Measurements from ENCODE around the gene ABCC3. TPM values are rescaled to one million over a fixed set of nuclear protein-coding genes. Genes with fewer than 3 reads are reported as not detected.

Gene ABCC3
- total RNA-seq, 1 experiment from 2014 or later, result 0.16 TPM

GRCh38 chr17:50638966-50639713 lies 4.5 kb downstream of the ABCC3 start:
- peaks cover 47% of the 10 kb centered on the region for H3K4me1 ChIP-seq

GRCh38 chr17:50640686-50641351 lies 6.1 kb downstream of the ABCC3 start:
- peaks cover 47% of the 10 kb centered on the region for H3K4me1 ChIP-seq
- H3K4me3 ChIP-seq, result no peak overlapping the region
- no peaks in the 10 kb centered on the region for H3K9me3 ChIP-seq (replicated peaks)
- no peaks in the 10 kb centered on the region for H3K36me3 ChIP-seq
- H3K27me3 ChIP-seq, result no peaks in the 10 kb centered on the region
- peak; percentile 61 to 68 for DNase-seq
- H3K27ac ChIP-seq, result peak overlapping the region; percentile 90

More at GRCh38 chr17:50638966-50639713, 4.5 kb downstream of the ABCC3 start:
- no peaks in the 10 kb centered on the region for H3K9me3 ChIP-seq (replicated peaks)
- no peaks in the 10 kb centered on the region for H3K36me3 ChIP-seq
- H3K27me3 ChIP-seq, result no peaks in the 10 kb centered on the region
- peak; percentile 95 to 96 for DNase-seq
- peak overlapping the region; percentile 90 for H3K27ac ChIP-seq
- no peak overlapping the region for H3K4me3 ChIP-seq

GRCh38 chr17:50641357-50641756 lies 6.7 kb downstream of the ABCC3 start:
- H3K9me3 ChIP-seq (replicated peaks), result no peaks in the 10 kb centered on the region
- peak overlapping the region; percentile 90 for H3K27ac ChIP-seq
- no peak overlapping the region for H3K4me3 ChIP-seq
- no peaks in the 10 kb centered on the region for H3K27me3 ChIP-seq
- H3K36me3 ChIP-seq, result no peaks in the 10 kb centered on the region
- peaks cover 47% of the 10 kb centered on the region for H3K4me1 ChIP-seq
- DNase-seq, result no peak

- Histone ChIP-seq H3K36me3 (no peaks in the 10 kb centered on the region), H3K4me1 (peaks cover 45% of the 10 kb centered on the region), H3K4me3 (no peak overlapping the region), H3K27ac (no peak overlapping the region), H3K27me3 (no peaks in the 10 kb centered on the region), H3K9me3 (replicated peaks) (no peaks in the 10 kb centered on the region)
- DNase-seq, result no peak
Measured at GRCh38 chr17:50642071-50642721, 7.5 kb downstream of the ABCC3 start.

GRCh38 chr17:50642722-50643656 lies 8.3 kb downstream of the ABCC3 start:
- H3K27ac ChIP-seq, result no peak overlapping the region
- no peak for DNase-seq
- no peaks in the 10 kb centered on the region for H3K36me3 ChIP-seq
- no peaks in the 10 kb centered on the region for H3K27me3 ChIP-seq
- H3K4me1 ChIP-seq, result peaks cover 37% of the 10 kb centered on the region
- no peaks in the 10 kb centered on the region for H3K9me3 ChIP-seq (replicated peaks)
- no peak overlapping the region for H3K4me3 ChIP-seq

- no peaks in the 10 kb centered on the region for H3K27me3 ChIP-seq
- H3K36me3 ChIP-seq, result no peaks in the 10 kb centered on the region
- DNase-seq, result no peak
- no peaks in the 10 kb centered on the region for H3K9me3 ChIP-seq (replicated peaks)
- no peak overlapping the region for H3K27ac ChIP-seq
- H3K4me3 ChIP-seq, result no peak overlapping the region
- H3K4me1 ChIP-seq, result peaks cover 6% of the 10 kb centered on the region
Measured at GRCh38 chr17:50645748-50646682, 11.3 kb downstream of the ABCC3 start.

GRCh38 chr17:50647187-50647586 lies 12.5 kb downstream of the ABCC3 start:
- H3K4me1 ChIP-seq, result no peaks in the 10 kb centered on the region
- H3K9me3 ChIP-seq (replicated peaks), result no peaks in the 10 kb centered on the region
- no peak overlapping the region for H3K27ac ChIP-seq
- H3K27me3 ChIP-seq, result no peaks in the 10 kb centered on the region
- no peak for DNase-seq
- H3K36me3 ChIP-seq, result no peaks in the 10 kb centered on the region
- H3K4me3 ChIP-seq, result no peak overlapping the region

- DNase-seq, result peak in 1 of 2 experiments; percentile 28
- Histone ChIP-seq H3K27me3 (no peaks in the 10 kb centered on the region), H3K36me3 (no peaks in the 10 kb centered on the region), H3K4me1 (no peaks in the 10 kb centered on the region), H3K9me3 (replicated peaks) (no peaks in the 10 kb centered on the region), H3K4me3 (no peak overlapping the region), H3K27ac (no peak overlapping the region)
Measured at GRCh38 chr17:50649042-50649908, 14.6 kb downstream of the ABCC3 start.

GRCh38 chr17:50651661-50652060 lies 17.0 kb downstream of the ABCC3 start:
- Histone ChIP-seq H3K9me3 (replicated peaks) (no peaks in the 10 kb centered on the region), H3K27ac (no peak overlapping the region), H3K36me3 (no peaks in the 10 kb centered on the region), H3K4me1 (no peaks in the 10 kb centered on the region), H3K27me3 (no peaks in the 10 kb centered on the region), H3K4me3 (no peak overlapping the region)
- DNase-seq, result no peak

- H3K4me3 ChIP-seq, result no peak overlapping the region
- no peaks in the 10 kb centered on the region for H3K36me3 ChIP-seq
- no peaks in the 10 kb centered on the region for H3K9me3 ChIP-seq (replicated peaks)
- H3K27me3 ChIP-seq, result no peaks in the 10 kb centered on the region
- no peaks in the 10 kb centered on the region for H3K4me1 ChIP-seq
- no peak for DNase-seq
- H3K27ac ChIP-seq, result no peak overlapping the region
Measured at GRCh38 chr17:50653738-50654137, 19.1 kb downstream of the ABCC3 start.

GRCh38 chr17:50656509-50656908 lies 21.8 kb downstream of the ABCC3 start:
- no peak for DNase-seq
- Histone ChIP-seq H3K27ac (no peak overlapping the region), H3K4me1 (peaks cover 17% of the 10 kb centered on the region), H3K27me3 (no peaks in the 10 kb centered on the region), H3K4me3 (no peak overlapping the region), H3K36me3 (no peaks in the 10 kb centered on the region), H3K9me3 (replicated peaks) (no peaks in the 10 kb centered on the region)

GRCh38 chr17:50657054-50657453 lies 22.4 kb downstream of the ABCC3 start:
- no peak overlapping the region for H3K27ac ChIP-seq
- H3K9me3 ChIP-seq (replicated peaks), result no peaks in the 10 kb centered on the region
- no peak for DNase-seq

GRCh38 chr17:50657627-50658026 lies 22.9 kb downstream of the ABCC3 start:
- H3K4me3 ChIP-seq, result no peak overlapping the region
- H3K4me1 ChIP-seq, result peaks cover 24% of the 10 kb centered on the region
- H3K27me3 ChIP-seq, result no peaks in the 10 kb centered on the region
- H3K9me3 ChIP-seq (replicated peaks), result no peaks in the 10 kb centered on the region
- no peaks in the 10 kb centered on the region for H3K36me3 ChIP-seq
- H3K27ac ChIP-seq, result no peak overlapping the region
- no peak for DNase-seq

More at GRCh38 chr17:50657054-50657453, 22.4 kb downstream of the ABCC3 start:
- no peaks in the 10 kb centered on the region for H3K27me3 ChIP-seq
- H3K4me3 ChIP-seq, result no peak overlapping the region
- H3K4me1 ChIP-seq, result peaks cover 23% of the 10 kb centered on the region
- no peaks in the 10 kb centered on the region for H3K36me3 ChIP-seq
